Stimulated activated CD8-positive, alpha-beta memory T cell treated with anti-CD3 and anti-CD28 coated beads, Interleukin-7, amount 100 ng/mL, for 48 hours (primary cell): Measurements from ENCODE around the gene STARD9.
A peak's percentile ranks its signal among the peaks of the same experiment; 100 is the strongest.

ENCODE experiments used
- DNase-seq, 2 donors: peaks; one replicate each; pipeline ENCODE4 v3.0.0-alpha.2; 2020; ENCODE audit warnings: low read depth in 1 of 2; ENCODE audit errors: extremely low read depth in 1 of 2

STARD9 gene

GRCh38 chr15:42725331-42725903 lies 150.0 kb downstream of the STARD9 start:
- no peak for DNase-seq

GRCh38 chr15:42726114-42726513 lies 150.7 kb downstream of the STARD9 start:
- DNase-seq, result no peak

GRCh38 chr15:42727750-42728381 lies 152.5 kb downstream of the STARD9 start:
- no peak for DNase-seq

GRCh38 chr15:42728560-42728959 lies 153.2 kb downstream of the STARD9 start:
- no peak for DNase-seq

- no peak for DNase-seq
These were observed 153.6 kb downstream of the STARD9 start for GRCh38 chr15:42728972-42729371.

GRCh38 chr15:42729409-42729808 lies 154.0 kb downstream of the STARD9 start:
- no peak for DNase-seq

GRCh38 chr15:42730135-42730534 lies 154.7 kb downstream of the STARD9 start:
- no peak for DNase-seq

- no peak for DNase-seq
These were observed 155.1 kb downstream of the STARD9 start for GRCh38 chr15:42730536-42730935.

GRCh38 chr15:42731461-42731860 lies 156.1 kb downstream of the STARD9 start:
- no peak for DNase-seq

GRCh38 chr15:42732095-42732827 lies 156.9 kb downstream of the STARD9 start:
- no peak for DNase-seq

- no peak for DNase-seq
These were observed 157.6 kb downstream of the STARD9 start for GRCh38 chr15:42733027-42733426.

GRCh38 chr15:42734076-42734672 lies 158.8 kb downstream of the STARD9 start:
- DNase-seq, result no peak

GRCh38 chr15:42735382-42736165 lies 160.2 kb downstream of the STARD9 start:
- DNase-seq, result no peak

GRCh38 chr15:42736178-42736792 lies 160.9 kb downstream of the STARD9 start:
- no peak for DNase-seq

GRCh38 chr15:42736793-42737528 lies 161.6 kb downstream of the STARD9 start, which contains the start of gene CDAN1:
Gene CDAN1, minus strand, starts transcription at chr15:42737128. Its CDS starts 26 bp downstream, at chr15:42737102.
- peak; percentile 87 to 90 for DNase-seq

- DNase-seq, result no peak
These were observed 162.3 kb downstream of the STARD9 start for GRCh38 chr15:42737529-42738328.

- no peak for DNase-seq
These were observed 166.3 kb downstream of the STARD9 start for GRCh38 chr15:42741710-42742109.

- no peak for DNase-seq
These were observed 166.7 kb downstream of the STARD9 start for GRCh38 chr15:42742149-42742548.

- DNase-seq, result no peak
These were observed 168.8 kb downstream of the STARD9 start for GRCh38 chr15:42744195-42744594.
